ENCODE results near the gene RNF152. TPM values are rescaled to one million over a fixed set of nuclear protein-coding genes. Genes with fewer than 3 reads are reported as not detected.
"Not testable (repeated sequence)": the region's sequence is repeated elsewhere in the genome, so short reads cannot be mapped to it uniquely, and the experiment has no call there.

Gene RNF152
- total RNA-seq, 1 experiment from 2014 or later: 2.0 TPM

GRCh38 chr18:61797696-61798590, 94.9 kb downstream of the RNF152 start:
- ATAC-seq (no peak), DNase-seq (no peak)
- TF ChIP-seq EZH2phosphoT487 (IDR thresholded peaks at IDR 0.05; ENCODE audit: borderline replicate concordance, low read length) (no peak), EZH2 (IDR thresholded peaks at IDR 0.05; ENCODE audit: low read length, unreplicated experiment) (no peak)
- TF ChIP-seq, protein P1, sequence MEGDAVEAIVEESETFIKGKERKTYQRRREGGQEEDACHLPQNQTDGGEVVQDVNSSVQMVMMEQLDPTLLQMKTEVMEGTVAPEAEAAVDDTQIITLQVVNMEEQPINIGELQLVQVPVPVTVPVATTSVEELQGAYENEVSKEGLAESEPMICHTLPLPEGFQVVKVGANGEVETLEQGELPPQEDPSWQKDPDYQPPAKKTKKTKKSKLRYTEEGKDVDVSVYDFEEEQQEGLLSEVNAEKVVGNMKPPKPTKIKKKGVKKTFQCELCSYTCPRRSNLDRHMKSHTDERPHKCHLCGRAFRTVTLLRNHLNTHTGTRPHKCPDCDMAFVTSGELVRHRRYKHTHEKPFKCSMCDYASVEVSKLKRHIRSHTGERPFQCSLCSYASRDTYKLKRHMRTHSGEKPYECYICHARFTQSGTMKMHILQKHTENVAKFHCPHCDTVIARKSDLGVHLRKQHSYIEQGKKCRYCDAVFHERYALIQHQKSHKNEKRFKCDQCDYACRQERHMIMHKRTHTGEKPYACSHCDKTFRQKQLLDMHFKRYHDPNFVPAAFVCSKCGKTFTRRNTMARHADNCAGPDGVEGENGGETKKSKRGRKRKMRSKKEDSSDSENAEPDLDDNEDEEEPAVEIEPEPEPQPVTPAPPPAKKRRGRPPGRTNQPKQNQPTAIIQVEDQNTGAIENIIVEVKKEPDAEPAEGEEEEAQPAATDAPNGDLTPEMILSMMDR (conservative IDR thresholded peaks at IDR 0.05; ENCODE audit: low read depth, low read length): no peak
- no peaks in the 10 kb centered on the region for H3K36me3 ChIP-seq (ENCODE audit: low read depth, low read length)
- BruUV-seq (replicated peaks): no TSS peak
- peaks cover 49% of the 10 kb centered on the region for H3K27me3 ChIP-seq (ENCODE audit: low read length)
- H3K9ac ChIP-seq (ENCODE audit: low read length): no peak overlapping the region
- no peaks in the 10 kb centered on the region for H3K79me2 ChIP-seq (ENCODE audit: low read length)
- ChIA-PET POLR2A (ENCODE audit: unreplicated experiment) (no interaction called here), CTCF (no interaction called here)
- H3K9me3 ChIP-seq (ENCODE audit: low read length): no peaks in the 10 kb centered on the region
- no peak overlapping the region for H2AFZ ChIP-seq (ENCODE audit: low read length)
- no peaks in the 10 kb centered on the region for H3K4me1 ChIP-seq (ENCODE audit: insufficient read depth, low read length)
- no peaks in the 10 kb centered on the region for H3K9me2 ChIP-seq (replicated peaks; ENCODE audit: low read length)
- no peak overlapping the region for H3K4me3 ChIP-seq (ENCODE audit: low read length)
- H3K27ac ChIP-seq (ENCODE audit: low read length): no peak overlapping the region
- H3F3A ChIP-seq (ENCODE audit: low read length, unreplicated experiment): no peaks in the 10 kb centered on the region
- intact Hi-C loops (cut with micrococcal nuclease): no loop called here
- H4K20me1 ChIP-seq (ENCODE audit: low read length): no peaks in the 10 kb centered on the region
- no peak overlapping the region for H3K4me2 ChIP-seq (ENCODE audit: low read length)

GRCh38 chr18:61791031-61791430, 101.8 kb downstream of the RNF152 start:
- no peaks in the 10 kb centered on the region for H3K4me1 ChIP-seq (ENCODE audit: insufficient read depth, low read length)
- H3K4me3 ChIP-seq (ENCODE audit: low read length): no peak overlapping the region
- ChIA-PET POLR2A (ENCODE audit: unreplicated experiment) (no interaction called here), CTCF (no interaction called here)
- no peaks in the 10 kb centered on the region for H3K79me2 ChIP-seq (ENCODE audit: low read length)
- TF ChIP-seq, protein P1 (conservative IDR thresholded peaks at IDR 0.05; ENCODE audit: low read depth, low read length): no peak
- no peak for TF ChIP-seq EZH2 (IDR thresholded peaks at IDR 0.05; ENCODE audit: low read length, unreplicated experiment)
- peaks cover 13% of the 10 kb centered on the region; the same call in 1 of the 2 replicates for H3K27me3 ChIP-seq (ENCODE audit: low read length)
- no peak for DNase-seq
- H3K9me2 ChIP-seq (replicated peaks; ENCODE audit: low read length): no peaks in the 10 kb centered on the region
- no peak overlapping the region for H3K27ac ChIP-seq (ENCODE audit: low read length)
- H2AFZ ChIP-seq (ENCODE audit: low read length): no peak overlapping the region
- no peaks in the 10 kb centered on the region for H4K20me1 ChIP-seq (ENCODE audit: low read length)
- H3K4me2 ChIP-seq (ENCODE audit: low read length): no peak overlapping the region
- intact Hi-C loops (cut with micrococcal nuclease): no loop called here
- no peak for ATAC-seq
- H3K9me3 ChIP-seq (ENCODE audit: low read length): no peaks in the 10 kb centered on the region
- BruUV-seq (replicated peaks): no TSS peak
- H3K36me3 ChIP-seq (ENCODE audit: low read depth, low read length): no peaks in the 10 kb centered on the region
- H3F3A ChIP-seq (ENCODE audit: low read length, unreplicated experiment): no peaks in the 10 kb centered on the region
- H3K9ac ChIP-seq (ENCODE audit: low read length): no peak overlapping the region

GRCh38 chr18:61787011-61787670, 105.7 kb downstream of the RNF152 start:
- H4K20me1 ChIP-seq (ENCODE audit: low read length); ATAC-seq; H2AFZ ChIP-seq (ENCODE audit: low read length); H3K36me3 ChIP-seq (ENCODE audit: low read depth, low read length); H3K27ac ChIP-seq (ENCODE audit: low read length); H3K9me2 ChIP-seq (replicated peaks; ENCODE audit: low read length); H3K4me3 ChIP-seq (ENCODE audit: low read length); H3F3A ChIP-seq (ENCODE audit: low read length, unreplicated experiment); BruUV-seq (replicated peaks); H3K79me2 ChIP-seq (ENCODE audit: low read length); H3K4me2 ChIP-seq (ENCODE audit: low read length); H3K9ac ChIP-seq (ENCODE audit: low read length); CTCF ChIA-PET; H3K9me3 ChIP-seq (ENCODE audit: low read length); POLR2A ChIA-PET (ENCODE audit: unreplicated experiment); intact Hi-C loops (cut with micrococcal nuclease); DNase-seq; H3K4me1 ChIP-seq (ENCODE audit: insufficient read depth, low read length): not testable (repeated sequence)
- H3K27me3 ChIP-seq (ENCODE audit: low read length): peaks cover 19% of the 10 kb centered on the region

Measured in PC-3 (cell line).